SK-N-SH treated with all-trans-retinoic acid at 6 μM for 48 hours (cell line): ENCODE results near the gene KRT76.

Experiments used
- ATAC-seq: fragments of 200-7000 bp; cut with Tn5 transposase; 3 replicates; pipeline ENCODE4 v1.9.1; 2020; ENCODE audit warnings: mild to moderate bottlenecking, moderate library complexity
- CSDC2 ChIP-seq: fragments of 250-450 bp; sonication (Bioruptor Pico); IDR thresholded peaks from 2 replicates; pipeline ENCODE4 v1.5.0; 2020; ENCODE audit warnings: mild to moderate bottlenecking, moderate library complexity
- GLIS3 ChIP-seq: fragments of 250-450 bp; sonication (Bioruptor Pico); IDR thresholded peaks from 2 replicates; pipeline ENCODE4 v1.5.0; 2020; ENCODE audit warnings: mild to moderate bottlenecking, moderate library complexity
- ISL1 ChIP-seq: fragments of 250-450 bp; sonication (Bioruptor Pico); IDR thresholded peaks from 2 replicates; pipeline ENCODE4 v2.1.2; 2022; ENCODE audit warnings: mild to moderate bottlenecking, moderate library complexity
- OSR1 ChIP-seq: fragments of 250-450 bp; sonication (Bioruptor Pico); IDR thresholded peaks from 2 replicates; pipeline ENCODE4 v1.8.0; 2022; ENCODE audit warnings: moderate library complexity, mild to moderate bottlenecking, inconsistent platforms
- PATZ1 ChIP-seq: fragments of 250-450 bp; sonication (Bioruptor Pico); IDR thresholded peaks from 2 replicates; pipeline ENCODE4 v1.8.0; 2020; ENCODE audit warnings: mild to moderate bottlenecking, moderate library complexity, borderline replicate concordance
- PPARA ChIP-seq: fragments of 250-450 bp; sonication (Bioruptor Pico); IDR thresholded peaks from 2 replicates; pipeline ENCODE4 v1.5.0; 2020; ENCODE audit warnings: mild to moderate bottlenecking, borderline replicate concordance
- RARB ChIP-seq: fragments of 250-450 bp; sonication (Bioruptor Pico); IDR thresholded peaks from 2 replicates; pipeline ENCODE4 v1.8.0; 2021; ENCODE audit warnings: mild to moderate bottlenecking, moderate library complexity
- SNAI2 ChIP-seq: fragments of 250-450 bp; sonication (Bioruptor Pico); IDR thresholded peaks from 2 replicates; pipeline ENCODE4 v1.5.0; 2020; ENCODE audit warnings: mild to moderate bottlenecking, moderate library complexity
- TCF4 ChIP-seq: fragments of 250-450 bp; sonication (Bioruptor Pico); IDR thresholded peaks from 2 replicates; pipeline ENCODE4 v1.8.0; 2021; ENCODE audit warnings: mild to moderate bottlenecking, moderate library complexity, borderline replicate concordance
- TOX ChIP-seq: fragments of 250-450 bp; sonication (Bioruptor Pico); IDR thresholded peaks from 2 replicates; pipeline ENCODE4 v1.8.0; 2021; ENCODE audit warnings: mild to moderate bottlenecking, moderate library complexity, borderline replicate concordance
- ZC3H10 ChIP-seq: fragments of 250-450 bp; sonication (Bioruptor Pico); IDR thresholded peaks from 2 replicates; pipeline ENCODE4 v1.5.1; 2021; ENCODE audit warnings: mild to moderate bottlenecking, moderate library complexity
- ZFP30 ChIP-seq: fragments of 450-650 bp; formaldehyde crosslinking; IDR thresholded peaks from 2 replicates; pipeline ENCODE4 v1.5.0; 2022; ENCODE audit warnings: mild to moderate bottlenecking, moderate library complexity
- ZNF565 ChIP-seq: fragments of 450-650 bp; formaldehyde crosslinking; conservative IDR thresholded peaks from 2 replicates; pipeline ENCODE4 v1.5.0; 2020; ENCODE audit warnings: low read depth, mild to moderate bottlenecking, moderate library complexity
- ZNF70 ChIP-seq: fragments of 450-650 bp; formaldehyde crosslinking; IDR thresholded peaks from 2 replicates; pipeline ENCODE4 v1.5.0; 2020; ENCODE audit warnings: mild to moderate bottlenecking, moderate library complexity
- ZNF8 ChIP-seq: fragments of 450-650 bp; formaldehyde crosslinking; IDR thresholded peaks from 2 replicates; pipeline ENCODE4 v1.5.0; 2020; ENCODE audit warnings: mild to moderate bottlenecking, moderate library complexity
- TF ChIP-seq, protein P1 (sequence below): fragments of 250-450 bp; sonication (Bioruptor Pico); IDR thresholded peaks from 2 replicates; pipeline ENCODE4 v1.5.1; 2021; ENCODE audit warnings: mild to moderate bottlenecking, moderate library complexity
- TF ChIP-seq, protein P2 (sequence below): fragments of 250-450 bp; sonication (Bioruptor Pico); IDR thresholded peaks from 2 replicates; pipeline ENCODE4 v1.5.1; 2020; ENCODE audit warnings: low read depth, mild to moderate bottlenecking, moderate library complexity
- TF ChIP-seq, protein P3 (sequence below): fragments of 250-450 bp; sonication (Bioruptor Pico); IDR thresholded peaks from 2 replicates; pipeline ENCODE4 v1.5.0; 2020; ENCODE audit warnings: mild to moderate bottlenecking, moderate library complexity

The KRT76 gene

GRCh38 chr12:52784909-52785308 is 7.8 kb upstream of the KRT76 start (continued):
- TF ChIP-seq, protein P1, sequence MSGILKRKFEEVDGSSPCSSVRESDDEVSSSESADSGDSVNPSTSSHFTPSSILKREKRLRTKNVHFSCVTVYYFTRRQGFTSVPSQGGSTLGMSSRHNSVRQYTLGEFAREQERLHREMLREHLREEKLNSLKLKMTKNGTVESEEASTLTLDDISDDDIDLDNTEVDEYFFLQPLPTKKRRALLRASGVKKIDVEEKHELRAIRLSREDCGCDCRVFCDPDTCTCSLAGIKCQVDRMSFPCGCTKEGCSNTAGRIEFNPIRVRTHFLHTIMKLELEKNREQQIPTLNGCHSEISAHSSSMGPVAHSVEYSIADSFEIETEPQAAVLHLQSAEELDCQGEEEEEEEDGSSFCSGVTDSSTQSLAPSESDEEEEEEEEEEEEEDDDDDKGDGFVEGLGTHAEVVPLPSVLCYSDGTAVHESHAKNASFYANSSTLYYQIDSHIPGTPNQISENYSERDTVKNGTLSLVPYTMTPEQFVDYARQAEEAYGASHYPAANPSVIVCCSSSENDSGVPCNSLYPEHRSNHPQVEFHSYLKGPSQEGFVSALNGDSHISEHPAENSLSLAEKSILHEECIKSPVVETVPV (CRISPR knock-in tag), result no peak
- no peak for TF ChIP-seq ZNF8
- no peak for TF ChIP-seq ZC3H10 (CRISPR knock-in tag)
- TF ChIP-seq ZNF70 (CRISPR knock-in tag), result no peak
- TF ChIP-seq, protein P2, sequence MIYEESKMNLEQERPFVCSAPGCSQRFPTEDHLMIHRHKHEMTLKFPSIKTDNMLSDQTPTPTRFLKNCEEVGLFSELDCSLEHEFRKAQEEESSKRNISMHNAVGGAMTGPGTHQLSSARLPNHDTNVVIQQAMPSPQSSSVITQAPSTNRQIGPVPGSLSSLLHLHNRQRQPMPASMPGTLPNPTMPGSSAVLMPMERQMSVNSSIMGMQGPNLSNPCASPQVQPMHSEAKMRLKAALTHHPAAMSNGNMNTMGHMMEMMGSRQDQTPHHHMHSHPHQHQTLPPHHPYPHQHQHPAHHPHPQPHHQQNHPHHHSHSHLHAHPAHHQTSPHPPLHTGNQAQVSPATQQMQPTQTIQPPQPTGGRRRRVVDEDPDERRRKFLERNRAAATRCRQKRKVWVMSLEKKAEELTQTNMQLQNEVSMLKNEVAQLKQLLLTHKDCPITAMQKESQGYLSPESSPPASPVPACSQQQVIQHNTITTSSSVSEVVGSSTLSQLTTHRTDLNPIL, result no peak
- TF ChIP-seq TCF4 (CRISPR knock-in tag), result no peak
- TF ChIP-seq ISL1, result no peak
- no peak for TF ChIP-seq ZNF565
- no peak for TF ChIP-seq SNAI2
- TF ChIP-seq GLIS3 (CRISPR knock-in tag), result no peak
- no peak for TF ChIP-seq CSDC2 (CRISPR knock-in tag)
- no peak for TF ChIP-seq OSR1 (CRISPR knock-in tag)
- TF ChIP-seq TOX (CRISPR knock-in tag), result no peak
- TF ChIP-seq, all 23 proteins: peak for 0

DNA sequence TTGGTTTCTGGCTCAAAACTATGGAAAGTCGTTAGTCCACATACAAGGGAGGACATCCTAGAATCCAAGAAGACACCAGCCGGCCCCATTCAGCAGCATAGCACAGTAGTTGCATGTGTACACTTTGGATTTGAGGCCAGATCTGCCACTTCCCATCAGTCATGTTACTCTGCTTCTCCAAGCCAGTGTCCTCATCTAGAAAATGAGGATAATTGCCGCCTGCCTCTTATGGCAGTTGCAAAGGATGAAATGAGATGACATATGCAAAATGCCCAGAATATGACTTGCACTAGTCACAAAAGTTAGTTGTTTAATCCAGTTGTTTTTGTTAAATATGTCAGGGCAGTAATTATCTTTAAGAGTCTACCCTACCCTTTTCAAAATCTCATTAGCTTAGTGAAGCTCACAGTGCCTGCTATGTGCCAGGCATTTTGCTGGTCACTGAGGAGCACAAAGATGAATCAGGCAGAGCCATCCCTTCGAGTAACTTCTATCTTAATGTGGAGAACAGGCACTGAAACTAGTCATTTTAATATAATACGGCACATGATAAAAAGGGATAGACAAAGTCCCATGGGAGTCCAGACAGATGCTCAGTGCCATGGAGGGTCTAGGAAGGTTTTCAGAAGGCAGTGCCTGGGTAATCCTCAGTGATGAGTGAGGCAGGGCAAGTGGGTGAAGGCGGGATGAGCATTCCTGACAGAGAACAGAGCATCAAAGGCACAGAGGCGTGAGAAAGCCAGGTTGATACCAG is 6.6 kb upstream of the KRT76 start:
- TF ChIP-seq ZNF8 (no peak), ZFP30 (CRISPR knock-in tag) (no peak), PPARA (CRISPR knock-in tag) (no peak)
- TF ChIP-seq, protein P3, sequence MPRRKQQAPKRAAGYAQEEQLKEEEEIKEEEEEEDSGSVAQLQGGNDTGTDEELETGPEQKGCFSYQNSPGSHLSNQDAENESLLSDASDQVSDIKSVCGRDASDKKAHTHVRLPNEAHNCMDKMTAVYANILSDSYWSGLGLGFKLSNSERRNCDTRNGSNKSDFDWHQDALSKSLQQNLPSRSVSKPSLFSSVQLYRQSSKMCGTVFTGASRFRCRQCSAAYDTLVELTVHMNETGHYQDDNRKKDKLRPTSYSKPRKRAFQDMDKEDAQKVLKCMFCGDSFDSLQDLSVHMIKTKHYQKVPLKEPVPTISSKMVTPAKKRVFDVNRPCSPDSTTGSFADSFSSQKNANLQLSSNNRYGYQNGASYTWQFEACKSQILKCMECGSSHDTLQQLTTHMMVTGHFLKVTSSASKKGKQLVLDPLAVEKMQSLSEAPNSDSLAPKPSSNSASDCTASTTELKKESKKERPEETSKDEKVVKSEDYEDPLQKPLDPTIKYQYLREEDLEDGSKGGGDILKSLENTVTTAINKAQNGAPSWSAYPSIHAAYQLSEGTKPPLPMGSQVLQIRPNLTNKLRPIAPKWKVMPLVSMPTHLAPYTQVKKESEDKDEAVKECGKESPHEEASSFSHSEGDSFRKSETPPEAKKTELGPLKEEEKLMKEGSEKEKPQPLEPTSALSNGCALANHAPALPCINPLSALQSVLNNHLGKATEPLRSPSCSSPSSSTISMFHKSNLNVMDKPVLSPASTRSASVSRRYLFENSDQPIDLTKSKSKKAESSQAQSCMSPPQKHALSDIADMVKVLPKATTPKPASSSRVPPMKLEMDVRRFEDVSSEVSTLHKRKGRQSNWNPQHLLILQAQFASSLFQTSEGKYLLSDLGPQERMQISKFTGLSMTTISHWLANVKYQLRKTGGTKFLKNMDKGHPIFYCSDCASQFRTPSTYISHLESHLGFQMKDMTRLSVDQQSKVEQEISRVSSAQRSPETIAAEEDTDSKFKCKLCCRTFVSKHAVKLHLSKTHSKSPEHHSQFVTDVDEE (CRISPR knock-in tag), result no peak

DNA sequence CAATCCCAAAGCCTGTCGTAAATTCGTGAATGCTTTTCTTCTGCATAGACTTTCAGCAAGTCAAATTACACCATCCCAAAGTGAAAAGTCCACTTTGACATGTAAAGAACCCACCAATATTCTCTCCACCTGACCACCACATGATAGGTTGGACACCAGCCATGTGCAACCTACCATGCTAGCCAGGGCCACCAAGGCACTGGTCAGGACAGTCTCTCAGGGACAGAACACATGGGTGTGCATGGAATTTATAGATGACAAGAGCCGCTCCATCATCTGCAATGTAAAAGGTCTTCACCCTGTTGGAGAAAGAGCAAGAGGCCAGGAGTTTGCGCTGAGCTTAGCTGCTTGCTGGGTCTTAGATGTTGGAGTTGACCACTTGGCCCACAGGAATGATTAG is 5.4 kb upstream of the KRT76 start:
- no peak for TF ChIP-seq CSDC2 (CRISPR knock-in tag)
- no peak for ATAC-seq

More for the DNA sequence above, 6.6 kb upstream of the KRT76 start:
- no peak for ATAC-seq

GRCh38 chr12:52781399-52782082 is 4.4 kb upstream of the KRT76 start:
- ATAC-seq, result no peak
- TF ChIP-seq, protein P1 (CRISPR knock-in tag), result no peak

DNA sequence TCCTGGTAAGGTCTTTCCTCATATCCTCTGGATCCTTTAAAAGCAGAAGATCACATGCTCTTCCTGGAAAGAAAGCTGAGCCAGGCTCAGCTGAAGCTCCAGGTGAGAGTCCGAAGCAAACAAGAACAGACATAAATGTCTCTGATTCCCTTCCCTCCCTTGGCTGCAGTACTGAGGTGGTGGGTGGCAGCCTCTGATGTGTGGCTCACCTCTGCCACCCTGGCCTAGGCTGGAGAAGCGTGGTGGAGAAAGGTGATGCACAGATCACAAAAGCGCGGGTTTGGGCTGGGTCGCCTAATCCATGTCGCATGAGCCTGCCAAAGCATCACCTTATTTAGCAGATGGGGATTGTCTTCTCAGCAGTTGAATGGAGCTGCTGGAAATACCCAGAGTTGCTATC is 2.8 kb upstream of the KRT76 start:
- ATAC-seq, result no peak
- no peak for TF ChIP-seq ZFP30 (CRISPR knock-in tag)
- no peak for TF ChIP-seq PATZ1 (CRISPR knock-in tag)
- TF ChIP-seq, protein P2, result no peak
- no peak for TF ChIP-seq RARB
- TF ChIP-seq ISL1, result no peak
- TF ChIP-seq ZNF8, result no peak
- TF ChIP-seq, all 23 proteins: peak for 0
